ENCODE data around the gene ALPK3.

Gene ALPK3

GRCh38 chr15:84885801-84886200 lies 68.6 kb downstream of the ALPK3 start:
- ChIA-PET POLR2A (no interaction called here), CTCF (interaction anchor here (1.3 kb wide), 1 partner anchor 37 kb away, joined by 3 read pairs; no protein-coding TSS in a partner anchor)
- H3K27me3 ChIP-seq (replicated peaks in 2 of 5; ENCODE audit: control insufficient read depth in 4 of 5, insufficient read depth in 5 of 5, low read length in 4 of 5) = peaks cover 0 to 1% (median 0%) of the 10 kb centered on the region in 5 experiments
- no peaks in the 10 kb centered on the region for H3K4me1 ChIP-seq (ENCODE audit: control extremely low read depth in 1 of 4, control insufficient read depth in 4 of 4, insufficient read depth in 4 of 4, low read length in 3 of 4)
- H3K9me3 ChIP-seq (ENCODE audit: control extremely low read depth in 1 of 5, control insufficient read depth in 4 of 5, insufficient read depth in 2 of 5, low read depth in 1 of 5, low read length in 4 of 5) = no peaks in the 10 kb centered on the region
- no peak overlapping the region for H3K27ac ChIP-seq (ENCODE audit: insufficient read depth in 1 of 2, low read depth in 1 of 2, low read length in 2 of 2, poor library complexity in 1 of 2, severe bottlenecking in 2 of 2)
- H3K36me3 ChIP-seq (ENCODE audit: control insufficient read depth in 4 of 4, insufficient read depth in 4 of 4, low read length in 3 of 4) = no peaks in the 10 kb centered on the region
- no peak overlapping the region for H3K4me3 ChIP-seq (ENCODE audit: control insufficient read depth in 1 of 7, extremely low read depth in 1 of 7, insufficient read depth in 4 of 7, low read depth in 2 of 7, low read length in 6 of 7)
- no peak for DNase-seq
- 100% methylated on average over 3 of the region's 7 CpGs for WGBS (ENCODE audit: insufficient coverage)

- Histone ChIP-seq H3K36me3 (ENCODE audit: control insufficient read depth in 4 of 4, insufficient read depth in 4 of 4, low read length in 3 of 4) (no peaks in the 10 kb centered on the region), H3K27me3 (replicated peaks in 2 of 5; ENCODE audit: control insufficient read depth in 4 of 5, insufficient read depth in 5 of 5, low read length in 4 of 5) (no peaks in the 10 kb centered on the region), H3K4me3 (ENCODE audit: control insufficient read depth in 1 of 7, extremely low read depth in 1 of 7, insufficient read depth in 4 of 7, low read depth in 2 of 7, low read length in 6 of 7) (no peak overlapping the region), H3K9me3 (ENCODE audit: control extremely low read depth in 1 of 5, control insufficient read depth in 4 of 5, insufficient read depth in 2 of 5, low read depth in 1 of 5, low read length in 4 of 5) (no peaks in the 10 kb centered on the region), H3K4me1 (ENCODE audit: control extremely low read depth in 1 of 4, control insufficient read depth in 4 of 4, insufficient read depth in 4 of 4, low read length in 3 of 4) (no peaks in the 10 kb centered on the region), H3K27ac (ENCODE audit: insufficient read depth in 1 of 2, low read depth in 1 of 2, low read length in 2 of 2, poor library complexity in 1 of 2, severe bottlenecking in 2 of 2) (no peak overlapping the region)
- ChIA-PET CTCF (interaction anchor here (1.3 to 1.6 kb wide), 3 partner anchors 14 to 37 kb away, joined by 3 read pairs; no protein-coding TSS in a partner anchor), POLR2A (no interaction called here)
- WGBS (ENCODE audit: insufficient coverage) = 98% methylated on average over 14 of the region's 14 CpGs
- no peak for DNase-seq
Observed at GRCh38 chr15:84886211-84886983, 69.2 kb downstream of the ALPK3 start.

- Histone ChIP-seq H3K27ac (ENCODE audit: insufficient read depth in 1 of 2, low read depth in 1 of 2, low read length in 2 of 2, poor library complexity in 1 of 2, severe bottlenecking in 2 of 2) (no peak overlapping the region), H3K27me3 (replicated peaks in 2 of 5; ENCODE audit: control insufficient read depth in 4 of 5, insufficient read depth in 5 of 5, low read length in 4 of 5) (no peaks in the 10 kb centered on the region), H3K9me3 (ENCODE audit: control extremely low read depth in 1 of 5, control insufficient read depth in 4 of 5, insufficient read depth in 2 of 5, low read depth in 1 of 5, low read length in 4 of 5) (no peaks in the 10 kb centered on the region), H3K4me1 (ENCODE audit: control extremely low read depth in 1 of 4, control insufficient read depth in 4 of 4, insufficient read depth in 4 of 4, low read length in 3 of 4) (no peaks in the 10 kb centered on the region), H3K4me3 (ENCODE audit: control insufficient read depth in 1 of 7, extremely low read depth in 1 of 7, insufficient read depth in 4 of 7, low read depth in 2 of 7, low read length in 6 of 7) (no peak overlapping the region), H3K36me3 (ENCODE audit: control insufficient read depth in 4 of 4, insufficient read depth in 4 of 4, low read length in 3 of 4) (no peaks in the 10 kb centered on the region)
- no peak for DNase-seq
- WGBS (ENCODE audit: insufficient coverage) = 100% methylated on average over 1 of the region's 1 CpG
- ChIA-PET POLR2A (no interaction called here), CTCF (interaction anchor here (1.5 to 1.6 kb wide), 2 partner anchors 13 to 22 kb away, joined by 3 read pairs; no protein-coding TSS in a partner anchor)
Observed at GRCh38 chr15:84886984-84887299, 69.8 kb downstream of the ALPK3 start.

GRCh38 chr15:84887938-84888337 lies 70.8 kb downstream of the ALPK3 start:
- CTCF ChIA-PET = interaction anchor here (0.6 to 1.6 kb wide), 3 partner anchors 12 to 59 kb away, joined by 3 read pairs; no protein-coding TSS in a partner anchor

GRCh38 chr15:84888639-84889038 lies 71.5 kb downstream of the ALPK3 start:
- Histone ChIP-seq H3K36me3 (ENCODE audit: control insufficient read depth in 4 of 4, insufficient read depth in 4 of 4, low read length in 3 of 4) (no peaks in the 10 kb centered on the region), H3K27ac (ENCODE audit: insufficient read depth in 1 of 2, low read depth in 1 of 2, low read length in 2 of 2, poor library complexity in 1 of 2, severe bottlenecking in 2 of 2) (no peak overlapping the region), H3K4me3 (ENCODE audit: control insufficient read depth in 1 of 7, extremely low read depth in 1 of 7, insufficient read depth in 4 of 7, low read depth in 2 of 7, low read length in 6 of 7) (no peak overlapping the region), H3K27me3 (replicated peaks in 2 of 5; ENCODE audit: control insufficient read depth in 4 of 5, insufficient read depth in 5 of 5, low read length in 4 of 5) (no peaks in the 10 kb centered on the region), H3K4me1 (ENCODE audit: control extremely low read depth in 1 of 4, control insufficient read depth in 4 of 4, insufficient read depth in 4 of 4, low read length in 3 of 4) (no peaks in the 10 kb centered on the region), H3K9me3 (ENCODE audit: control extremely low read depth in 1 of 5, control insufficient read depth in 4 of 5, insufficient read depth in 2 of 5, low read depth in 1 of 5, low read length in 4 of 5) (no peaks in the 10 kb centered on the region)
- no peak for DNase-seq
- ChIA-PET POLR2A (interaction anchor here (0.8 kb wide), 1 partner anchor 19 kb away, joined by 3 read pairs; no protein-coding TSS in a partner anchor), CTCF (interaction anchor here (0.6 kb wide), 1 partner anchor 59 kb away, joined by 3 read pairs; no protein-coding TSS in a partner anchor)
- WGBS (ENCODE audit: insufficient coverage) = 97% methylated on average over 7 of the region's 17 CpGs

More at GRCh38 chr15:84887938-84888337, 70.8 kb downstream of the ALPK3 start:
- Histone ChIP-seq H3K4me3 (ENCODE audit: control insufficient read depth in 1 of 7, extremely low read depth in 1 of 7, insufficient read depth in 4 of 7, low read depth in 2 of 7, low read length in 6 of 7) (no peak overlapping the region), H3K27me3 (replicated peaks in 2 of 5; ENCODE audit: control insufficient read depth in 4 of 5, insufficient read depth in 5 of 5, low read length in 4 of 5) (no peaks in the 10 kb centered on the region), H3K27ac (ENCODE audit: insufficient read depth in 1 of 2, low read depth in 1 of 2, low read length in 2 of 2, poor library complexity in 1 of 2, severe bottlenecking in 2 of 2) (no peak overlapping the region), H3K36me3 (ENCODE audit: control insufficient read depth in 4 of 4, insufficient read depth in 4 of 4, low read length in 3 of 4) (no peaks in the 10 kb centered on the region), H3K4me1 (ENCODE audit: control extremely low read depth in 1 of 4, control insufficient read depth in 4 of 4, insufficient read depth in 4 of 4, low read length in 3 of 4) (no peaks in the 10 kb centered on the region), H3K9me3 (ENCODE audit: control extremely low read depth in 1 of 5, control insufficient read depth in 4 of 5, insufficient read depth in 2 of 5, low read depth in 1 of 5, low read length in 4 of 5) (no peaks in the 10 kb centered on the region)
- WGBS (ENCODE audit: insufficient coverage) = 92% methylated on average over 3 of the region's 4 CpGs
- no peak for DNase-seq
- POLR2A ChIA-PET = no interaction called here

GRCh38 chr15:84889313-84889990 lies 72.3 kb downstream of the ALPK3 start:
- WGBS (ENCODE audit: insufficient coverage) = 100% methylated on average over 4 of the region's 8 CpGs
- Histone ChIP-seq H3K9me3 (ENCODE audit: control extremely low read depth in 1 of 5, control insufficient read depth in 4 of 5, insufficient read depth in 2 of 5, low read depth in 1 of 5, low read length in 4 of 5) (no peaks in the 10 kb centered on the region), H3K27ac (ENCODE audit: insufficient read depth in 1 of 2, low read depth in 1 of 2, low read length in 2 of 2, poor library complexity in 1 of 2, severe bottlenecking in 2 of 2) (no peak overlapping the region), H3K4me3 (ENCODE audit: control insufficient read depth in 1 of 7, extremely low read depth in 1 of 7, insufficient read depth in 4 of 7, low read depth in 2 of 7, low read length in 6 of 7) (no peak overlapping the region), H3K4me1 (ENCODE audit: control extremely low read depth in 1 of 4, control insufficient read depth in 4 of 4, insufficient read depth in 4 of 4, low read length in 3 of 4) (no peaks in the 10 kb centered on the region), H3K27me3 (replicated peaks in 2 of 5; ENCODE audit: control insufficient read depth in 4 of 5, insufficient read depth in 5 of 5, low read length in 4 of 5) (no peaks in the 10 kb centered on the region), H3K36me3 (ENCODE audit: control insufficient read depth in 4 of 4, insufficient read depth in 4 of 4, low read length in 3 of 4) (no peaks in the 10 kb centered on the region)
- DNase-seq = no peak
- POLR2A ChIA-PET = interaction anchor here (0.8 kb wide), 1 partner anchor 20 kb away, joined by 3 read pairs; no protein-coding TSS in a partner anchor
- CTCF ChIA-PET = no interaction called here
